GM10248 (cell line): ENCODE results near the gene ATP1A3.

Experiments used
- CTCF ChIA-PET: fragments of 300-600 bp; sonication (Branson Sonifier 250); formaldehyde crosslinking; extraction: SDS; loops from one replicate; lab custom pipeline; 2021; ENCODE audit warnings: antibody characterized with exemption; lab: Yijun Ruan, JAX
- POLR2A ChIA-PET: fragments of 350-650 bp; sonication (Branson Sonifier 250); formaldehyde crosslinking; extraction: SDS; loops from one replicate; lab custom pipeline; 2020; ENCODE audit warnings: antibody characterized with exemption; lab: Yijun Ruan, JAX
- DNase-seq: peaks from one replicate; pipeline ENCODE4 v3.0.0; 2012; ENCODE audit errors: extremely low spot score
- CTCF ChIP-seq: IDR thresholded peaks from 2 replicates; pipeline ENCODE4 v1.5.1; 2012; ENCODE audit warnings: mild to moderate bottlenecking, low read depth; ENCODE audit errors: extremely low read depth, missing control alignments, control extremely low read depth

ATP1A3 gene

GRCh38 chr19:41965106-41965505 is 28.9 kb downstream of the ATP1A3 start:
- no peak for TF ChIP-seq CTCF
- ChIA-PET CTCF (interaction anchor here (1.4 to 1.6 kb wide), 2 partner anchors 20 to 63 kb away, joined by 5 to 6 read pairs; no protein-coding TSS in a partner anchor), POLR2A (no interaction called here)
- DNase-seq: no peak

- TF ChIP-seq CTCF: no peak
- CTCF ChIA-PET: interaction anchor here (1.3 to 3.8 kb wide), 2 partner anchors 14 to 88 kb away, joined by 3 to 23 read pairs; no protein-coding TSS in a partner anchor
- POLR2A ChIA-PET: interaction anchor here (0.6 kb wide), 1 partner anchor 90 kb away, joined by 3 read pairs; no protein-coding TSS in a partner anchor
- no peak for DNase-seq
Measured at GRCh38 chr19:41960973-41961372, 33.1 kb downstream of the ATP1A3 start.

GRCh38 chr19:41959056-41960053 is 34.7 kb downstream of the ATP1A3 start, which contains the start of gene RABAC1:
Gene RABAC1, minus strand, starts transcription at chr19:41959321. Its CDS starts 29 bp downstream, at chr19:41959292.
- POLR2A ChIA-PET: interaction anchor here (1.9 to 3.9 kb wide), 2 partner anchors 87 to 100 kb away, joined by 4 to 13 read pairs; partner anchors contain the start of gene RPS19
- CTCF ChIA-PET: interaction anchor here (1.1 to 4.3 kb wide), 9 partner anchors 12 to 206 kb away, joined by 3 to 32 read pairs (median 6); partner anchors contain the start of gene ERFL

GRCh38 chr19:41958367-41959055 is 35.5 kb downstream of the ATP1A3 start:
- ChIA-PET CTCF (interaction anchor here (0.9 to 4.3 kb wide), 16 partner anchors 11 to 205 kb away, joined by 3 to 32 read pairs (median 4); partner anchors contain the start of genes ERFL and RPS19), POLR2A (interaction anchor here (0.5 to 3.9 kb wide), 3 partner anchors 60 to 99 kb away, joined by 4 to 13 read pairs (median 9); partner anchors contain the start of gene RPS19)
- peak; percentile 86 for DNase-seq
- no peak for TF ChIP-seq CTCF

More at GRCh38 chr19:41959056-41960053, 34.7 kb downstream of the ATP1A3 start, which contains the start of gene RABAC1:
- peak; percentile 32 for TF ChIP-seq CTCF
- peak; percentile 95 for DNase-seq

- ChIA-PET POLR2A (interaction anchor here (1.9 to 3.9 kb wide), 2 partner anchors 85 to 98 kb away, joined by 4 to 13 read pairs; partner anchors contain the start of gene RPS19), CTCF (interaction anchor here (0.9 to 4.3 kb wide), 15 partner anchors 11 to 205 kb away, joined by 3 to 32 read pairs (median 5); partner anchors contain the start of genes ERFL and RPS19)
- DNase-seq: peak; percentile 86
- peak; percentile 88 for TF ChIP-seq CTCF
Measured at GRCh38 chr19:41957838-41958366, 36.1 kb downstream of the ATP1A3 start.
